ENCODE results near the gene TBC1D4.

TBC1D4 gene

DNA sequence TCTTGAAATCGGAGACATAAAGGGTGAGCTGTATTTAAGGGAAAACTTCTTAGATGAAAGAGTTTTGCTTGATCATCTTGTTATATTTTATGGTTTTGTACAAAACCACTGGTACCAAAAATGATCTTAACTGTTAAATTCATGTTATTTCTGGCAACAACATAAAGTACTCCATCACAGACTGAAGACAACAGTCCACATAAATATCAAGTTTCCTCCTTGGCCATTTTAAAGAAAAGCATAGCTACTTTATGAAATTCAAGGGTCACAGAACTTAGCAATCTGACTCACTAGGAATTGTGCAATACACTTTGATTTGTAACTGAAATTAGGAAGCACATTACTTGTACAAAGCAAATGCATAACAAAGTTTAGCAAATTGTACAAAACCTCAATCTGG lies 66.3 kb downstream of the TBC1D4 start:
- no peak for DNase-seq

DNA sequence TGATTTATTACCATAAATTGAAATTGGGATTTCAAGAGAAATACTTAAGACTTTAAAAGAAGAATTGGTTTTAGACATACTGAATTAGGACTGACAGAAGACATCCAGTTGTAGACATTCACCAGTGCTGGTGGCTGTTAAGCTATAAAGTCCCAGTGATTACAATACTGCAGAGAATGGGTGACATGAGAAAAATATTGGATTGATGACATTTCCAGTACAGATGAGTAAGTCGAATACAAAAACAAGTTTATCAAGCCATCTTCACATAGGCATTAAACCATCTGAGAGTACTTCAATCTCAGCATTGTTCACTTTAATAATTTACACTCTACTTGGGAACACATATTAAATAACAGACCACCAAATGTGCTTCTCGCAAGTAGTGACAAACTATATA lies 66.8 kb downstream of the TBC1D4 start:
- no peak for DNase-seq

DNA sequence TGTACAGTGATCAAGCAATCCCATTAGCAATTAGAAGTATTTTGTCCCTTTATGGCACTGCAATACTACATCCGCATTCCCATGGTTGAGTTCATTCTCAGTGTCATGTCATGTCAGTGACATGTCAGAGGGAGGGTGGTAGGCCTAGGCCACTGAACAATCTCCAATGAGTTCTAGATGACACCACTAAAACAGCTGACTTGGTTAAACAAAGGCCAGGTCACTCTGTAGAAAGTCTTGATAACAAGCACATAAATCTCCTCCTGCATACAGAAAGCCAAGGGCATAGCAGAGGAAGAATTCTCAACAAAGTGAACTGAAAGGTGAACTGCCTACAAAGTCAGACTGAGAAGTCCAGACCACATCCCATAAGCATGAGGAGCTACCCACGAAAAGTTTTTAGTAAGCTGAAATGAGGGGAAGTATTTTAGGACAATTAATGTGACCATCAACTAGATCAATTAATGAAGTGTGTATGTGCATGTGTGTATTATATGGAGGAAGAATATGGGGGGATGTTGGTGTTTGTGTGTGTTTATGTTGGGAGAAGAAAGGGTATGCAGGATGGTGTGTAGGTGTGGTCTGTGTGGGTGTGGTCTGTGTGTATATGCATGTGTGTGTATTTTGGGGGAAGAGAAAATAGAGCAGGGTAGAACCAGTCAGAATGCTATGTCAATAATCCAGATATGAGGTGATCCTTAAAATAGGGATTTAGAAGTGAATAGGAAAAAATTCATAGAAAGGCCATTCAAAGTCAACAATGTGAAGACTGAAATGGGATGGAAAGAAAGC lies 67.7 kb downstream of the TBC1D4 start:
- DNase-seq = no peak

DNA sequence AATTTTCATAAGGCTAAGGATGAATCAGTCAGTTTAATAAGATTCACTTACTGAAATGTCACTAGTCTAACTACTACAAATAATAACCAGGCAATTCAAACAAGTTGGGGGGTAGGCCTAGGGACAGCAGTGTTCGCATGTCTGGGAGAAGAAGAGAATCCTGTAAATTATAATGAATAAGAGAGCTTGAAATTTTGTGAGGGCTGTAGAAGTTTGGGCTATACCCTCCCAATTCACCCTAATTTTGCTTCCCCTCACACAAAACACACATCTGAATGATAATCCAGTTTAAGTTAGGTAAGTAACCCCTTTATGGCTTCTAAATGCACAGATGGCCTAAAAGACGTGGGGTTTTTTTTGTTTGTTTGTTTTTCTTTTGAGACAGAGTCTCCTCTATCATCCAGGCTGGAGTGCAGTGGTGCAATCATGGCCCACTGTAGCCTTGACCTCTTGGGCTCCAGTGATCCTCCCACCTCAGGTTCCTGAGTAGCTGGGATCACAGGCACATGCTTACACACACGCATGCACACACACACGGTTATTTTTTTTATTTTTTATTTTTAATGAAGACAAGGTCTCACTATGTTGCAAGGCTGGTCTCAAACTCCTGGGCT lies 69.9 kb downstream of the TBC1D4 start:
- no peak for DNase-seq

DNA sequence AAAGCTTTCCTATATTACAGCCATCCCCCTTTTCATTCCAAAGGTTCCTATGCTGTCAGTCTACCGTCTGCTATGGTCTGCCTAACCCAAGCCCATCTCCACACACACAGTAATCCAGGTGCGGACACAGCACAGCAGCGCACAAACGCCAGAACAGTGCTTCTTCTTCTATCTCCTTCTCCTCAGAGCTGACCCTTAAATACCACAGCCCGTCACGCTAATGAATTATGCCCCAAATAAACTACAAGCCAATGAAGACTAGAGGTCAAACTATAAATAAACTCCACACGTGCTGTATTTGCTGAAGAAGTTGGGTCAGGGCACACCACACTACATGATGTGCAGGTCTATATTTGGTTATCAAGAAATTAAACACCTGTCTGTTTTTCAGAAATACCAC lies 71.8 kb downstream of the TBC1D4 start:
- no peak for DNase-seq

DNA sequence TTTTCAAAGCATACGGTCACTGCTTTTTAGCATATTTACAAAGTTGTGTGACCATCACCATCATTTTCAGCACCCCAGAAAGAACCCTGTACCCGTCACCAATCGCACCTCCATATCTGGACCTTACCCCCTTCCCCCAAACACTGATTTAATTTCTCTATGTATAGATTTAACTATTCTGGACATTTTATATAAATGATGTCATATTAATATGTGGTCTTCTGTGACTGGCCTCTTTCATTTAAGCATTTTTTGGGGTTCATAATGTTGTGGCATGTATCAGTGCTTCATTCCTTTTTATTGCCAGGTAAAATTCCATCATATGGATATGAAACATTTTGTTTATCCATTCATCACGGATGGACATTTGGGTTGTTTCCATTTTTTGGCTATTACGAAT lies 74.0 kb downstream of the TBC1D4 start:
- DNase-seq = no peak

DNA sequence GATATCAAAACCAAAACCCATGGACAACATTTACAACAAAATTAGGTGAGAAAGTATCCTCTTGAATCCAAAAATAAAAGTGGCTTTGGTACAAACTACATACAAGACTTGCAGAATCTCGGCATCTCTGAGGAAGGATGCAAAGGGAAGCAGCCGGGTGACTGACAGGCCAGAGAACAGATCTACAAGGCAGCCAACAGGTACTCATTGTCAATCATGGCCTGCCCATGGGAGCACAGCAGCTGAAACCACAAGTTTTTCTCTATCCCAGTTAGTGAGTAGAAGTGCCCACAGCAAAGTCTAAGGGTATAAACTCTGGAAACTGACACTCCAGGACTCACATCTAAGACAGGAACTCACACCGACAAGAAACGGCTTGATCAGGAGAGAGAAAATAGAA lies 74.5 kb downstream of the TBC1D4 start:
- no peak for DNase-seq

DNA sequence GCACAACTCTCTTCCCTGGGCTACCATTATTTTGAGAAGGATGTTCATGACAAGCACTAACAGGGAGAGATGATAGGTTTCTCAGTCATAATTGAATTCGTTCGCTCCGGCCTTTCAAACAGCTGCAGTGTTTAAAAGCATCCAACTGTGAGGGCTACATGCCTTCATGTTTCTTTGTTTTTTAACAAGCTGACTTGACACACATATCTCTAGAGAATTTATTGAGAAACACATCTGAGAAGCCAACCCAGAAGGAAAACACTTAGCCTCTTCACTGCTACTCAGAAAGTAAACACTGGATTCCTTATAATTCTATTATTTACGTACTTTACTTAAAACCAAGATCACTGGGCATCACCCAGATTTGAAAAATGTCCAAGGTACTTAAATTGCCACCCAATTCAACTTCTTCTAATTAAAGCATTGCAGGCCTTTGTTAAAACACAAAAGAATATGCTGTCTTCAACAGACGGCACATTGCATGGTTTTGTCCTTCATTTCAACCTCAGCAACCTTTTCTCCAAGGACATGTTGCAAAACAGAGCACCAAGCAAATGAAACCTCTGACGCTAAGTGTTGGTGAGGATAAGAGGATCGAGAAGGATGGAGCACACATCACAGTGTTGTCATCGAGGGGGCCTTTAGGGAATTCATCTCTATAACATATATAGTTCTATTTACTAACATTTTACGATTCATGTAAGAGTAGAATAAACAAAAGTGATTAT lies 75.8 kb downstream of the TBC1D4 start:
- DNase-seq = no peak

DNA sequence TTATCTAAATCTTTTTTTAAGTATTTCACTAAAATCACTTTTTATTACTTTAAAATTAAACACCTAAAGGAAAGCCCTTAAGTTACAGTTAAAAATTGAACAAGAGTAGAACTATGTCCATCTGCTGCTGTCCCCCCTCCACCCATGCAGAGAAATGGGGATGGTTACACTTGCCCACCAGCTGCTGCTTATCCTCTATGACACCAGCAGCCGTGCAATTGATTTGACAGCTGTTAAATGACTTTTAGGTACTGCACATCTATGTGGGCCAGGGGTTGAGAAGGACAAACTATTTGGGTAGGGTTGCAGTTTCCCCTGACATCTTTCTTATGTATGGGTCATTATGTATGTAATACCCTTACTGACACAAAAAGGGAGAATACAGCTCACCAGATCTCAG lies 77.2 kb downstream of the TBC1D4 start:
- no peak for DNase-seq

DNA sequence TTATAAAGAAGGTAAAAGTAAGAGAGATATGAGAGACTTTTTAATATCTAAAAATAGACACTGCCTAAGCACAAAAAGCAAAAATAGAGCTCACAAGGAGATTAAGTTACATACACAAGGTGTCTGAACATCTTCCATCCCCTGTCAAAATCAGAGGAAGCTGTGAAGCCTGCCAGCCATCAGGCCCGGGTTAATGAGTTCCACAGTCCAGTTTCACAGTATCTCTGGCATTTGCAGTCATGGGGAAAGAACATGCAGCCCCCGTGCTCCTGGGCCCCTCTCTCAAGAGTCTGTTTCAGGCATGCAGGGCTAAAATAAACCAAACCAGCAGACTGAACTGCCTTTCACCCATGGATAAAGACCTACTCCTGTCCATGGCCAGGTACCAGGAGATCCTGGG lies 79.2 kb downstream of the TBC1D4 start:
- DNase-seq = no peak

DNA sequence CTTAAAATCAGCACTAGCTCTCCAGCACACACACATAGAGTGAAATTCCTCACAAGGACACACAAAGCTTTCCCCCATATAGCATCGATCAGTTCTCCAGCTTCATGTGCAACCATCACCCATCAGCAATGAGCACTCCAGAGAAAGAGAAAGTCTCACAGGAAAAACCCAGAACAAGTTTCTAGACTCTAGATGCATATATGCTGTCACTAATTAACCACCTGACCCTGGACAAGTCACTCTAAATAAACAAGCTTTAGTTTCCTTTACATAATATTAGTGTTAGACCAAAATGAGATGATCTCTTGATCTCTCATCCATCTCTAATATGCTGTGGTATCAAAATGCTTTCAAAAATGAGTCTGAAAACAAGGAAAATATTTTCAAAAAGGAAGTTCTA lies 81.2 kb downstream of the TBC1D4 start:
- DNase-seq = no peak

DNA sequence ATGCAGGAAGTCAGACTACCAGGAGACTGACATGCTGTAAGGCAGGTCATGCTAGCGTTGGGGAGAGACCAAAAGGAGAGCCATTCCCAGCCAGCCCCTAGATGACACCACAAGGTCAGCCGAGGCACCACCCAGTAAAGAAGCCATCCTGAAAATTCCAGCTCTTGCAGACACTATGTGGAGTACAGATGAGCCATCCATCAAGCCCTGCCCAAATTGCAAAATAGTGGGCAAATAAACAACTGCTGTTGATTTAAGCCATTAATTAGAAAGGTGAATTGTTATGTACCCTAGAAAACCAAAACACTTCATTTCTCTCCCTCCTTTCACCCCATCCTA lies 82.1 kb downstream of the TBC1D4 start:
- DNase-seq = no peak

DNA sequence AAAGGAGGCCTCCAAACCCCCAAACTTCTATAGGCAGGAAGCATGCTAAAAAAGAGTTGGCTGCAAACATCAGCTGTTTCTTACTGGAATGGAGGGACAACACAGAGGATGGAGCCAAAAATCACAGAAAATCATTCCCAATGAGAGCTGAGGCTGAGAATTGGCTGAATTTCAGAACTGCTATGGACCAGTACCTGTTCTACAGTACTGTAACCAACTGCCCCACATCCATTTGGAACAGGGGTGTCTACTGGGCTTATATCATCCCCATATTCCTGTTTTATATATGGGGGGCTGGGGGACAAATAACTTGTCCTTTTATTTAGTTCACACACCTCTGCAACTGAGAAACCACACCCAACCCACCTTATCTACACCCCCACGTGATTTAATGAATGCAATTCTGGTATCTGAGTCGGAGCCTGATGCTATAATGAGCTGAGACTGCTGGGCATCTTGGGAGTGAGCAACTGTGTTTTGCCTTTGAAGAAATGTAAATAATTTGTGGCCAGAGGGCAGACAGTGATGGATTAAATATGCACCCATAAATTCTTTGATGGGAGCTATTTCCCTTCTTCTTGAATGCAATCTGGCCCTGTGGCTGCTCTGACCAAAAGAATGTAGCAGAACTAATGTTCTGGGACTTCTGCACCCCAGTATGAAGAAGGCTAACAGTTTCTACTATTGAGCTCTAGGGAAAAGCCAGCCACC lies 82.6 kb downstream of the TBC1D4 start:
- no peak for DNase-seq

DNA sequence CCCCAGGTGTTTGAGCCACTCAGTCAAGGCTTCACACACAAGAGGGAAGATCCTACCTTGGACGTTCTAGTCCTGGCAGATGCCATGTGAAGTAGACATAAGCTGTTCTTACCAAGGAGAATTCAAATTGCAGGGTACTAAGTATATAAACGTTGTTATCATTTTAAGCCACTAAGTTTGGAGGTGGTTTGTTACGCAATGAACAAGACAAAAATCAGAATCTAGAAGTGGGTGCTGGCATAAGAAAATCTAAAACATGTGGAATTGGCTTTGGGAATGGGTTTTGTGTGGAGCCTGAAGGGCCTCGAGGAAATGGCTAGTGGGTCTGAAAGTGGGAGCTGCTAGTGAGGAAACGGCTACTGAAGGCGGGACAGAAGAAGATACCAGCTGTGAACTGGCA lies 83.9 kb downstream of the TBC1D4 start:
- no peak for DNase-seq

DNA sequence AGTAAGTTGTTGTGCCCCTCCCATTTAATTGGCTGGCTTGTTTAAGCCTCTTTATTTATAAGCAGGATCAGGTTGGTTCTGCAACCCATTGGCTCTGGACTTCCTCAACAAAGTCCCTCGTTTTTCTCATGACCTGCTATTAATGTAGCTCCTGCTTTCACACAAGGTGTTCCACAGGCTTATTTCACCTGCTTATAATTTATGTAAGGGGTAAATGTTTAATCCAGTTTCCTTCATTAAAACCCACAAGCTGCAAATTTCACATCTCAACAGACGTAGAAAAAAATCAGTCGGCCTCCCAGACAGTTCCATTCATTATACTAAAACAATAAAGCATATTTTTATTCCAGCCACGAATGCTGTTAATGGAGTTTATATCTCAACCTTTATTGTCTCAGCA lies 86.1 kb downstream of the TBC1D4 start:
- DNase-seq = no peak

DNA sequence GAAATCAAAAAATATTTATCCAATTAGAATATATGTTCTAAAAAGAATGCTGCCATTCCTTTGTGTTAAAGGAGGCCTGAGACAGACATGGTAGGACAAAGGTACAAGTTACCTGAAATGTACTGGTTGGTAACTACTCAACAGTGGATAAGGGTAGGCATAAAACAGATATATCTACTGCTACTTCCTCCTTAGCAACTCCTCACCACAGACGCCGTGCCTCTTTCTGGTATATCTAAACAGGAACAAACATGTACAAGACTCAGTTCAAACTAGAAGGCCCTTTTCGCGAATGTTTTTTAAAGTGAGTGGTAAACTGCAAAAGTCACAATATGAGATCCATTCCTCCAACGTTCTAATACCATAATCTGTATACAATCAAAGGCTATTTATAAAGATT lies 86.9 kb downstream of the TBC1D4 start:
- no peak for DNase-seq

DNA sequence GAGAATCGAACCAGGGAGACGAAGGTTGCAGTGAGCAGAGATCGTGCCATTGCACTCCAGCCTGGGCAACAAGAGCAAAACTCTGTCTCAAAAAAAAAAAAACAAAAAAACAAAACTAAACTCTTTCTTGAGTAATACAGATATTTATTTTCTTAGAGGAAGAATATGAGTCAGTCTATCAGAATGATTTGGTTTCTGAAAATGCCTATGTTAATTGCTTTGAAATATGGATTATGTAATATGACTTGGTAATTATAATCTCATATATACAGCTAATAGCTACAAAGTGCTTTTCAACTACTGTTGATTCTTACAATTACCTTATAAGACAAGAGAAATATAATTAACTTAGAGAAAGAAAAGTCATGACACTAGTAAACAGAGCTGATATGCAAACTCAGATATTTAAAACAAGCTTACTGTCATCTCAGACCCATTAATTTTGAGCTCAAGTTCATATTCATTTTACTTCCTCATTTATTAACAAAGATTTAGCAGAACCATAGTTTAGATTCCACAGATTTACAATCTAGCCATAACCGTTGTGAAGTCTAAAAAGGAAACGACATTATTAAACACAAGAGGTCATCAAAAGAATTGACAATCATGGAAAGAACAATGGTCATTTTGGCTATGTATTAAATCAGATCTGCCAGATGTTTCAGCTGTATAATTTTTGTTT lies 88.0 kb downstream of the TBC1D4 start:
- no peak for DNase-seq

DNA sequence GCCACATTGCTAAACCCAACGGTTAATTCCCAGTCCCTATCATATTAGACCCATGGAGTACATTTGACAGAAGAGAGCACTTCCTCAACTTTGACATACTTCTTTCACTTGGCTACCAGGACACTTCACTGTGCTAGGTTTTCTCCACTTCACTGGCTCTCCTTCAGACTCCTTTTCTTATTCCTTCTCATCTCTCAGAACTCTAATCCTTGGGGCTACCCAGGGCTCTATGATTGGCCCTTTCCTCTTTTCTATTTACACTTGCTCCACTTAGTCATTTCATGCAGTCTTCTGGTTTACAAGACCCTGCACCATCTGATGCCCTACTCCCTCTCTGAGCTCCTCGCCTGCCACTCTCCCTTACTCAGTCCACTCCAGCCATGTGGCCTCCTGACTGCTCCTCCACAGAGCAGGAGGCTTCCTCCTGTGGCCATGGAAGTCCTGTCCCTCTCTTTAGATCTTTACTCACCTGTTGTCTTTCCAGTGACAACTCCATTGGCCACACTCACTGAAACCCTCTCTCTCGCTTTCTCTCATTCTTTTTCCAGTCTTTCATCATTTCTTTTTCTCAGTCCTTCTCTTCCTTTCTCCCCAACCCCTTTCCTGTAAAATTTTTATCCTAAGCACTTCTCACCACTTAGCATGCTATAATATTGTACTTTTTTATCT lies 90.4 kb downstream of the TBC1D4 start:
- DNase-seq = no peak

DNA sequence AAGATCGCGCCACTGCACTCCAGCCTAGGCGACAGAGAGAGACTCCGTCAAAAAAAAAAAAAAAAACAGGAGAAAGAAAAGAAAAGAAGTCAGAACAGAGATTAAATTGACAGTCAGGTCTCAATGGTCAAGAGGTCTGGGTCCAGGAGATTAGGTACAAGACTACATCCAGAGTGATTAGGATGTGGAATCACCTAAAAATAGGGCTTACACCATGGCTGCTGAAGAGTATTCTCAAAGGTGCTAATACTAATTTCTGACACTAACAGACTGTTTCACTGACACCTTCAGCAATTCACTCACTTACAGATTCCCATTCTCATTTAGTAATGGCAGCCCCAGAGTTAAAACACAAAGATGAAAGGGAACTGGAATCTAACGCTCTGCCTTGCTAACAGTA lies 91.7 kb downstream of the TBC1D4 start:
- no peak for DNase-seq

DNA sequence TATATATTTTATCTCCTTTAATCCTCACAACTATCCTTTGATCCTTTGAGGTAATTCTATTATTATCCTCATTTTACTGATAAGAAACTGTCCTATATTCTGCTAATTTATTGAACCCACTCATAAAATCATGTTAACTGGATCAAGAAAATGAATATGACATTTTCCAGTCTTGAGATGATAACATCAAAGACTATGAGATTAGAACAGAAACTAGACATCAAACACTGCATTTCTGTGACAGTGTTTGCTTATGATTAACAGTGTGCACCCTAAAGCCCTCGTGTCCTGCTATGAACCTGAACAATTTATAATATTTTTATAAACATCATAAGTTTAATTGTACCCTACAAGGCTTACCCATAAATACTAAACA lies 96.3 kb downstream of the TBC1D4 start:
- DNase-seq = no peak

DNA sequence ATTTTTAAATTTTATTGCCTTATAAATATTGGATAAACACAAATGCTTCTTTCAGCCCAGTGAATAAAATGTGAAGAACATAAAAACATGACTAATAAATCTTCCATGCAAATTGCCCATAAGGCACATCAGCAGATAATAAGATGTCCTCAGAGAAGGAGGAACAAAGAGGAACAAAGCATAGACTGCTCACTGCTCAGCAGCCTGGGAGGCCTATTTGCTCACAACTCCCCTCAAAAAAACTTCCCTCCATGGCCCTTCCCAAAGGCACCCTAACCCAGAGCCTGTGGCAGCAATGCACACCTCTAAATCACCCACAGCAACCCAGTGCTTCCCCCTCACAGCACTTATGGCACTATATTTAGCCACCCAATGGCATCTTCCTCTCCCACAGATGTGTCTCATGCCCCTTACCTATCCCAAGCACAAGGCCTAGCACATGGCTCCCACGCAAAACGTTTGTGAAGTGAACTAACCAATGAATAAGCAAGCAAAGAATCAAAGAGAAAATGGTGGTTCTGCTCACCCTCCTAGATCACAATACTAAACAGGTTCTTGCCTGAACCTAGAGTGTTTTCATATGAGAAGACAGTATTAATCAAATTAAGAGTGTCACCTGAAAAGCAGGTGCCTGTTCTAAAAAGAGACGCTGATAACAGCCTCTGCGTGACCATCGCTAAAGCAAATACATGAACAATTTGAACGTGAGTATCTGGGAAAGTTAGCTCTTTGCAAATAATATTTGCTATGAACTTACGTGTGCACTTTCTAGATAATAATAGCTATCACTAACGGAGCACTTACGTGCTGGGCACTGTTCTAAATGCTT lies 96.9 kb downstream of the TBC1D4 start:
- DNase-seq = no peak

All from bone marrow (tissue), 2 donors.